Endothelial cell (in vitro differentiated cells): ENCODE data around the gene C5orf15. TPM values are rescaled to one million over a fixed set of nuclear protein-coding genes. Genes with fewer than 3 reads are reported as not detected.

Experiments used
- DNase-seq: peaks from one replicate; pipeline ENCODE4 v3.0.0; 2021; ENCODE audit warnings: low spot score
- H3K27ac Mint-ChIP-seq: one replicate; pipeline ENCODE4 v1.8.0; 2021; ENCODE audit warnings: mixed read lengths, inconsistent platforms; ENCODE audit not compliant: unreplicated experiment
- H3K27me3 Mint-ChIP-seq: one replicate; pipeline ENCODE4 v1.8.0; 2021; ENCODE audit warnings: mild to moderate bottlenecking, moderate library complexity, mixed read lengths, inconsistent platforms; ENCODE audit not compliant: unreplicated experiment
- H3K36me3 Mint-ChIP-seq: one replicate; pipeline ENCODE4 v1.8.0; 2021; ENCODE audit warnings: mild to moderate bottlenecking, low read depth, mixed read lengths, inconsistent platforms; ENCODE audit not compliant: unreplicated experiment
- H3K4me1 Mint-ChIP-seq: one replicate; pipeline ENCODE4 v1.8.0; 2021; ENCODE audit warnings: mild to moderate bottlenecking, mixed read lengths, inconsistent platforms; ENCODE audit not compliant: unreplicated experiment
- H3K4me3 Mint-ChIP-seq: one replicate; pipeline ENCODE4 v1.8.0; 2021; ENCODE audit warnings: mild to moderate bottlenecking, mixed read lengths, inconsistent platforms; ENCODE audit not compliant: unreplicated experiment
- H3K9me3 Mint-ChIP-seq: one replicate; pipeline ENCODE4 v1.8.0; 2021; ENCODE audit warnings: mixed read lengths, inconsistent platforms; ENCODE audit not compliant: unreplicated experiment
- total RNA-seq: library from RNA; stranded (reverse); fragmentation: NEBNext Ultra II Directional; extraction: Animal tissue kit (Norgen Biotek cat#: 25700); gene quantifications from one replicate; pipeline ENCODE4 v1.2.1, GENCODE V29; 2021; ENCODE audit not compliant: unreplicated experiment
- TF ChIP-seq, protein P1 (sequence below): fragments of 200-600 bp; sonication (generic); IDR thresholded peaks from one replicate; pipeline ENCODE4 v1.5.0; 2021; ENCODE audit warnings: antibody characterized with exemption; ENCODE audit not compliant: unreplicated experiment

The C5orf15 gene
- total RNA-seq, 1 donor from 2014 or later = 35.5 TPM

DNA sequence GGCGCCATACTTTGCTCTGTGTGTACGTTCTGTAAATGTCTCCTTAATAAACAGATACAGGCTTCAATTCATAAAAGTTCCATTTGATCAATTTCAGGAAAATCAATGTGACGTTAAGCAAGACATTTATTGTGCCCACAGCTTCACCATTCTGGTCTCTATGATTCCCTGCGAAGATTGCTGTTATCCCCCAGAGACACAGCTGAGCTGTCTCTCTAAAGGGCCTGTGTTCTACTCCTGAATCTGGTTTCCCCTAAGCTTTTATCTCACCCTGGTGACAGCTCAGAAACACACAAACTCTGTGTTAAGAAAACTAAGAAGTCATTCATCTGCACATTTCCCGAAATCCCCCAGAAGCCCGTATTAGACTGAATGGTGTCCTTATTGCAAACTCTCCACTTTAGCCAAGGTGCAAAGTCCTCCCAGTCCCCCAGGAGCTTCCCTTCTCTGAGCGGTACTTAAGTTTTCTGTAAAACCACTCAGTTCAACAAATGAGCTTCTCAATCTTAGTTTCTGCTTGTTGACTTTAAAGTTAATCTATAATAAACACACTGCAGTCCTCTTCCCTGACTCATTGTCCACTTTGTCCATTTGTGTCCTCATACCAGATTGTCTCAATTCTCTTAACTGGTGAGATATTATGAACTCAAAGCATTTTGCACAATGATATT is 1.4 kb upstream of the C5orf15 start:
- TF ChIP-seq, protein P1, sequence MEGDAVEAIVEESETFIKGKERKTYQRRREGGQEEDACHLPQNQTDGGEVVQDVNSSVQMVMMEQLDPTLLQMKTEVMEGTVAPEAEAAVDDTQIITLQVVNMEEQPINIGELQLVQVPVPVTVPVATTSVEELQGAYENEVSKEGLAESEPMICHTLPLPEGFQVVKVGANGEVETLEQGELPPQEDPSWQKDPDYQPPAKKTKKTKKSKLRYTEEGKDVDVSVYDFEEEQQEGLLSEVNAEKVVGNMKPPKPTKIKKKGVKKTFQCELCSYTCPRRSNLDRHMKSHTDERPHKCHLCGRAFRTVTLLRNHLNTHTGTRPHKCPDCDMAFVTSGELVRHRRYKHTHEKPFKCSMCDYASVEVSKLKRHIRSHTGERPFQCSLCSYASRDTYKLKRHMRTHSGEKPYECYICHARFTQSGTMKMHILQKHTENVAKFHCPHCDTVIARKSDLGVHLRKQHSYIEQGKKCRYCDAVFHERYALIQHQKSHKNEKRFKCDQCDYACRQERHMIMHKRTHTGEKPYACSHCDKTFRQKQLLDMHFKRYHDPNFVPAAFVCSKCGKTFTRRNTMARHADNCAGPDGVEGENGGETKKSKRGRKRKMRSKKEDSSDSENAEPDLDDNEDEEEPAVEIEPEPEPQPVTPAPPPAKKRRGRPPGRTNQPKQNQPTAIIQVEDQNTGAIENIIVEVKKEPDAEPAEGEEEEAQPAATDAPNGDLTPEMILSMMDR = no peak
- Mint-ChIP-seq H3K9me3 (no peaks in the 10 kb centered on the region), H3K27ac (peak overlapping the region; percentile 54), H3K36me3 (peaks cover 7% of the 10 kb centered on the region), H3K4me3 (peak overlapping the region; percentile 98), H3K4me1 (peaks cover 19% of the 10 kb centered on the region), H3K27me3 (no peaks in the 10 kb centered on the region)
- DNase-seq = no peak

DNA sequence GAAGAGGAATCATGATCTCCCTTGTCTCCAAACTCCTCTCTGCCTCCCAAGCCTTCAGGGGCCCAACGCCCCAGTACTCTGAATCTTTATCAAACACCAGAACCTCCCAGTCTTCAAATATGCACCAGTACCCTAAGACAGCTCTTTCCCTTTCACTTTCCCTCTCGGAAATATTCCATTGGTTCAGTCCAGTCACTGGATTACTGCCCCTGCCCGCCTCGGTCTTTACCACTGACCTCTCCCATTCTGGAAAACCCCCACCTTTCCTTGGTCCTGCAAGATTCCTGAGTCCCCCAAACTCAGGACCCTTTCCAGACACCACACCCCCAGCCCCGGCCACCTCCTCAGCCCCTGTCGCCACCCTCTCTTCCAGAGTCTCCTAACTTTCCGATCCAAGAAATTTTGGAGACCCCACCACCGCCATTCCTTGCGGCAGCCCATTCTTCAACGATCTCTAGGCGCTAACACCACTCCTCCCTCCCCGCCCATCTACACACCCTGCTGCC is 674 bp downstream of the C5orf15 start:
- DNase-seq = peak; percentile 13
- Mint-ChIP-seq H3K4me3 (peak overlapping the region; percentile 98), H3K4me1 (peaks cover 19% of the 10 kb centered on the region), H3K9me3 (no peaks in the 10 kb centered on the region), H3K27me3 (no peaks in the 10 kb centered on the region), H3K27ac (peak overlapping the region; percentile 96), H3K36me3 (no peaks in the 10 kb centered on the region)
- TF ChIP-seq, protein P1 = no peak

GRCh38 chr5:133967124-133967523 is 1.3 kb downstream of the C5orf15 start:
- Mint-ChIP-seq H3K9me3 (no peaks in the 10 kb centered on the region), H3K36me3 (no peaks in the 10 kb centered on the region), H3K4me1 (peaks cover 19% of the 10 kb centered on the region), H3K27ac (peak overlapping the region; percentile 12), H3K27me3 (peaks cover 3% of the 10 kb centered on the region), H3K4me3 (peak overlapping the region; percentile 98)
- TF ChIP-seq, protein P1 = no peak
- no peak for DNase-seq

DNA sequence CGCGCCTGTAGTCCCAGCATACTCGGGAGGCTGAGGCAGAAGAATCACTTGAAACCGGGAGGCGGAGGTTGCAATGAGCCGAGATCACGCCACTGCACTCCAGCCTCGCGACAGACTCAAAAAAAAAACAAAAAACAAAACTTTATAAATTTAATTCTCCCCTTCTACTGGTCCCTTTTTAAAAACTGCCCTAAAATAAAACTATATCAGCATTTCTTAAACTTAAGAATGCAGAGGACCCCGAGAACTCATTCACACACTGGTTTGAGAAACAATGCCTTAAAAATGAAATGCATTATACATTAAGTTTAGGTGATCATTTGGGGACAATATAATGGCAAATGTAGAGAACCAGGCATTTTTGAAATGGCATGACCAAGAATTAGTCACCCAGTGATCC is 2.3 kb downstream of the C5orf15 start:
- Mint-ChIP-seq H3K9me3 (no peaks in the 10 kb centered on the region), H3K27me3 (peaks cover 3% of the 10 kb centered on the region), H3K4me1 (peaks cover 19% of the 10 kb centered on the region), H3K4me3 (no peak overlapping the region), H3K27ac (no peak overlapping the region), H3K36me3 (no peaks in the 10 kb centered on the region)
- no peak for DNase-seq
- TF ChIP-seq, protein P1 = no peak

DNA sequence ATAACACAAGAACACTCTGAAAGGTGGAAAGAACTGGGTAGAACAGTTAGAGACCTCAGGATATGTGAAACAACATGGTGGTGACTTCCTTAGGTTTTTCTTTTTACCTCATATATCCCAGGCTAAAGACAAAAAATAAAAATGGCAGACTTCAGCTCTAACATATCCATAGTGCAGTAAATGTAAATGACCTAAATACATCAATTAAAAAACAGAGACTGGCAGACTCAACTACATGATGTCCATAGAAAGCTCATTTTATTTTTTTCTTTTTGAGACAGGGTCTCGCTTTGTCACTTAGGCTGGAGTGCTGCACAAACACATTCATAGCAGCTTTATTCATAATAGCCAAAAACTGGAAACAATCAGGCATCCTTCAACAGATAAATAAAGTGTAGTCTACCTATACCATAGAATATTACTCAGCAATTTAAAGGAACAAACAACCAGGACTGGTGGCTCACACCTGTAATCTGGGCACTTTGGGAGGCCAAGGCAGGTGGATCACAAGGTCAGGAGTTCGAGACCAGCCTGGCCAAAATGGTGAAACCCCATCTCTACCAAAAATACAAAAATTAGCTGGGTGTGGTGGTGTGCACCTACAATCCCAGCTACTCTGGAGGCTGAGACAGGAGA is 4.8 kb downstream of the C5orf15 start:
- TF ChIP-seq, protein P1 = no peak
- Mint-ChIP-seq H3K27ac (no peak overlapping the region), H3K27me3 (peaks cover 3% of the 10 kb centered on the region), H3K9me3 (no peaks in the 10 kb centered on the region), H3K36me3 (peaks cover 5% of the 10 kb centered on the region), H3K4me3 (no peak overlapping the region), H3K4me1 (peaks cover 13% of the 10 kb centered on the region)
- DNase-seq = no peak
